Activated CD4-positive, alpha-beta T cell treated with anti-CD3 and anti-CD28 coated beads, Interleukin-2, amount 50 U/mL, for 48 hours (primary cell): ENCODE results near the gene CNGA3.
"Not testable (repeated sequence)": the region's sequence is repeated elsewhere in the genome, so short reads cannot be mapped to it uniquely, and the experiment has no call there.

Experiments used
- DNase-seq, 2 experiments: peaks; one replicate each; pipeline ENCODE4 v3.0.0-alpha.2; 2020

Gene CNGA3

DNA sequence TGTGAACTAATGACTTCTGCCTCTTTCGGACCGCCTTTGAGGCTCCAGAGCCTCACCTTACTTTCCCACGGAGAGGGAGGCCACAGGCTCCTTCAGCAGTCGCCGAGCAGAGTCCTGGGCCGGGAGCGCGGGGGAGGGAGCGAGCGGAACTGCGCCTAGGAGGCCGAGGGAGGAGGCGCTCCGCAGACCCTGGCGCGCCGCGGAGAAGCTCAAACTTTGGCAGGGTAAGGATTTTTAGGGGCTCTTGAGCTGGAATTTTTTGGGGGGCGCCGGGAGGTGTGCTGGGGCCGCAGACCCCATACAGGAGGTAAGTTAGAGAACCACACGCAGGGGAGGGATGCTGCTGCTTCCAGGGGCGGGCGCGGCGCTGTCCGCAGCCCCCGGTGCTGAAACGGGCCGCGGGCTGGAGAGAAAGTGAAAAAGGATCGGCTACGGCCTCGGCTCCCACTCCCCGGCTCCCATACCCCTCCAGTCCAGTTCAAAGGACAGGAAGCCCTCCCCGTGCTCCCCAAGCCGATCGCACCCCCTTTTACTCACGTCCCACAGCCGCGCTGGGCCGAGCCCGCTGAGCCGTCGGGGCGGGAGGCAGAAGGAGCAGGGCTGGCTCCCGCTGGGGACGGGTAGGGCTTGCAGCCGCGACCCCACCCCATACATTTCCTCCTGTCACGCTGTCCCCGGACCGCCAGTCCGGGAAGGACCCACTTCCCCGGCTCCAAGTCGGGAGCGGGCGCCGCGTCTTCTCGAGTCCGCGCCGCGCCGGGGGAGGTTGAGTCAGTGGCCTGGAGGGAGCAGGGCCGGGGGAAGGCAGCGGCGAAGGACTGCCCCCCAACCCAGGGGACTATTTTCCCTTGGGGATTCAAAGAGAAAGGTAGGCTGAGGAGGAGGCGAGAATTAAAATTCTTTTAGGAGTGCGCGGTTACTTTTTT, at the start of gene CNGA3:
CNGA3 (plus strand) TSS at position 146 of the 926 bp plus-strand sequence. CDS start 23,520 bp downstream, outside the sequence.
- DNase-seq = peak in 1 of 2 experiments; percentile 21

GRCh38 chr2:98297817-98298682, 48.2 kb upstream of the CNGA3 start:
- DNase-seq = no peak

DNA sequence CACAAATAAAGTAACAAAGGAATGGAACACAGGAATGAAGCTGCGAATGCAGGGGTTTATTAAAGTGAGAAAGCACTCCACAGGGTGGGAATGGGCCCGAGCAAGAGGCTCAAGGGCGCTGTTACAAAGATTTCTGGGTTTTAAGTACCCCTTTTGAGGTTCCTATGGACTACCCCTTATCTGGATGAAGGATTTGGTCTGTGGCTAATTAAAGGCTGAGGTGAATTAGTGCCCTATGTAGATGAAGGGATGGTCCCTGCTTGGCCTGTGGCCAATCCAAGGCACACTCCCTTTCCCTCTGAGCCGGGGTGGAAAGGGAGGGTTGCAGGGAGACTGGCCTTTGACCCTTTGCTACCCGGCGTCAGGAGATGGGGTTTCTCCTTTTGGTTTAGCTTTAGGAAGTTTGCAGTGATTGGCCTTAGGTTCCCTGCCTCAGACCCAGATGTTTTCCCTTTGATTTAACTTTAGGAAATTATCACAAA, 47.5 kb upstream of the CNGA3 start:
- DNase-seq = no peak

DNA sequence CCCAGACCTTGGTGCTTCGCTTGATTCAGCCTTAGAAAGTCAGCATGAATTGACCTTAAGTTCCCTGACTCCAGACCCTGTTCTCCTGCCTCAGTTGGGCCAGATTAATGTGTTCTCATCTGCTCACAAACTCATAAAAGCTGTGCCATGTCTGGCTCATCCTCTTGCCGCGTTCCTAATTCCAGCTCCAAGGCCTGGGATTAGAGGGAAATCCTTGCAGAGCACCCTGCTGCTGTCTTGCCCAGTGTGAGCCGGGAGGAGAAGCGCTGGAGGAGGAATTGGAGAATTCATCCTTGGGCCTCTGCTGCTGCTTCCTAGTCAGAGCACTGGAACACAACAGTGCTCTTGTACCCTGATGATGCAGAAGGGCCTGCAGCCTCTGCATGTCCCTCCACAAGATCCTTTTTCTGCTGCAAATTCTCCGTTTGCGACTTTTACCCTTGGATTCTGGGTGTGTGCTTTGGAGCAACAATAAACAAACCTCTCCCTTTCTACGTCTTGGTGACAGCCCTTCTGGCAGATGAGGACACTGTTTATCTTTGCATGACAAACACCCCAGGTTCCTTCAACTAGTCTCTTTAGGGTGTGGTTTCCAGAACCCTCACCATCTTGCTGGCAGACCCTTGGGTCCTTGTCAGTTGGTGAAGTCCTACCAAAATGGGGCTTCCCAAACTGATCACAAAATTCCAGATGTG, 46.9 kb upstream of the CNGA3 start:
- no peak for DNase-seq

- no peak for DNase-seq
Observed at GRCh38 chr2:98300141-98300874, 45.9 kb upstream of the CNGA3 start.

- no peak for DNase-seq
Observed at GRCh38 chr2:98301469-98301868, 44.8 kb upstream of the CNGA3 start.

DNA sequence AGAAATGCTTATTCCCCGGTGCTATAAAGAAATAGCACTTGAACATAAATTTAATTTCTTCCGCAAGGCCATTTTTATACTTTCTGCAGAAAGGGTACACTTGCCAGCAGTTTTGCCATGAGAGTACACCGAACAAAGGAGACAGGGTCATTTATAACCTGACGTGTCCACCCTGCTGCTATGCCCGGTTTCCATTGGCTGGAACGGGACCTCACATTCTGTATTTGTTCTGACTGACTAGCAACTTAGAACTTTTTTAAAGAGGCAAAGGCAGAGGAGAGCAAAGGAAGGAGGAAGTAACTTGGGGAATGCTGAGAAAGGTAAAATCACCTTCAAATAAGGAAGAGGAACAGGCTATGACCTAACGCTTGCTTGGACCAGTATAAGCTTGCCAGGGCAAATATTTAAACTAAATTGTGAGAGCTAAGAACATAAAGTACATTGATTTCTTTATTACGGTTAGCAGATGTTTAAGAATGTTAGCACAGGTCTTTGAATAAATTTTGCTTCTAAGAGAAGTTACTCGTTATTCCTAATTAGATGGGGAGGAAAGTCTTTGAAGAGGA, 39.0 kb upstream of the CNGA3 start:
- DNase-seq = not testable (repeated sequence)

GRCh38 chr2:98308068-98308467, 38.2 kb upstream of the CNGA3 start:
- DNase-seq = no peak

DNA sequence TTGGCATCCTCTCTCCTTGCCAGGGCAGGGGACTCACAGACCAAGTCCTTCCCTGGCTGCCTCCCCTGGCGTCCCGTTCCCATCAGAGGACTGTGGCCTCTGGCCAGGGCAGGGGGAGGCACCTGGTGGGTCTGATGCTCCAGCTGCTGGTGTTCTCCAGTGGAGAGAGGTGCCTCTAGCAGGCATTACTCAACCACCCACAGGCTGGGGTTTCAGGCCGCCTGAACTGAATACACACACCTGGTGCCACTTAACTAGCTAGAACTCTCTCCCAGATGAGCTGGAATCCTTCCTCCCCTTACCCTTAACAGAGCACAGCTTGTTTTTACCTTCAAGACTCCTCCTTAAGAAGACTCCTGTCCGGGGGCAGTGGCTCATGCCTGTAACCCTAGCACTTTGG, 37.7 kb upstream of the CNGA3 start:
- no peak for DNase-seq

GRCh38 chr2:98309580-98309979, 36.7 kb upstream of the CNGA3 start:
- no peak for DNase-seq

DNA sequence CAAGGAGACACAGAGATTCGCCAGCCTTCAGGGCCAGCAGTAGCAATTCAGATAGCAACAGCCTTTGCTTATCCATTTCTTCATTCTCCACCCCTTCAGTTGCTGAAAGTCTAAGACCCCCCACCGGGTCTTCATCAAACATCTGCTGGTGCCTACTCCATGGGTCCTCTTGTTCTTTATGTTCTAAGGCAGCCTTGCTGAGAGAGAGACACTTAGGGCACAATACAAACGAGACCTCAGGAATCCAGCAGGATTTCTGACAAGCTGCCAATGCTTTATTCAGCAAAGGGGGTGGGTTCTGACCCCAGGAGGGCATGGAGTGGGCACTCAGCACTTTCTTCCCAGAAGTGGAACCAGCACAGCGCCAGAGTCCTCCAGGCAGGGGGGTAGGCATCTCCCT, 36.2 kb upstream of the CNGA3 start:
- no peak for DNase-seq

- no peak for DNase-seq
Observed at GRCh38 chr2:98311090-98311489, 35.2 kb upstream of the CNGA3 start.

DNA sequence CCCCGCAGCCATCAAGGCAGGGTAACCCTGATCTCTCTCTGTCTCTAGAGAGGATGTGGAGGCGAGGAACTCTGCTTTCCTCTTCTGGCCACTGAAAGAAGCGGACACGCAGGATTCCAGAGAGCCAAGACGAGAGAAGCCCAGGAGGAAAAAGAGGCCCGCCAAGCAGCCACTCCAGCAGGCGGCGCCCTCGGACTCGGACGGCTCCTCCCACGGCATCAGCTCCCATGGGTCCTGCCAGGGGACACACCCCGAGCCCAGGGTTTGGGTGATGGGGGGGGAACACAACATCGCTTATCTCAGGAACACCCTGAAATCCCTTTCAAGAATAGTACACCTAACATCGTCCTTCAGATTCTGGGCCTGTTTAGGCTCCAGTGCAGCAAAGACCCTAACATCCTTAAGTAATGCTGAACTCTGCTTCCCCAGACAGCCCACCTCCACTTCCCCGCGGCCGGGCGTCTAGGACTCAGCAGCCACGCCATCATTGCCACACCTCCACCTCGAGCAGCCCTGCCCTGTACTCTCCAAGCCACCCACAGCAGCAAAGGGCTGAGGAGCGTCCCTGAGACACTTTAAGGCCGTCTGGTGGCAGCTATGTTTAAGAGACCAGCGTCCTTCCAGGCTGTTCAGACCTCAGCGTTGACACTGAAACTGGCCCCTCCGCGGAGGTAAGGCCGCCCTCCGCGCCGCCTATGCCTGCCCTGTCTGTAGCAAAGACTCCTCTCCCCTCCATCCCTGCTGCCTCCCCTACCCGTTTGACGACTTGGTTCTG, 34.3 kb upstream of the CNGA3 start:
- no peak for DNase-seq

- DNase-seq = no peak
Observed at GRCh38 chr2:98313492-98314250, 32.6 kb upstream of the CNGA3 start.

GRCh38 chr2:98314251-98314650, 32.0 kb upstream of the CNGA3 start:
- no peak for DNase-seq

DNA sequence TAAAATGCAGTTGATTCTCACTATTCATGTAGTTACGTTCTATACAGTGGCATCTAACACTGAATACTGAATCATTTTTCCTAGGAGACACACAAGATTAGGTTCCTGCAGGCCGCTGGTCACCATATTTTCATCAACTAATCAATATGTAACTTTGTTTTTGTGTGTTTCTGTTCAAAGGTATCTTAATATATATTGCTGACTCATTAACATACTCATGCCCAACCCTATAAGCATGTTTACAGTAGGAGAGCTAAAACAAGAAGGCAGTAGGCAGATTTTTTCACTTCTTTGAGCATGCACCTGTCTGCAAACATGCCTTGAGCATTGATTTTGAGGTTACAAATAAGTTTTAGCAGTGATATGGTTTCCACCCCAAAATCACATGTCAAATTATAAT, 30.3 kb upstream of the CNGA3 start:
- DNase-seq = no peak

DNA sequence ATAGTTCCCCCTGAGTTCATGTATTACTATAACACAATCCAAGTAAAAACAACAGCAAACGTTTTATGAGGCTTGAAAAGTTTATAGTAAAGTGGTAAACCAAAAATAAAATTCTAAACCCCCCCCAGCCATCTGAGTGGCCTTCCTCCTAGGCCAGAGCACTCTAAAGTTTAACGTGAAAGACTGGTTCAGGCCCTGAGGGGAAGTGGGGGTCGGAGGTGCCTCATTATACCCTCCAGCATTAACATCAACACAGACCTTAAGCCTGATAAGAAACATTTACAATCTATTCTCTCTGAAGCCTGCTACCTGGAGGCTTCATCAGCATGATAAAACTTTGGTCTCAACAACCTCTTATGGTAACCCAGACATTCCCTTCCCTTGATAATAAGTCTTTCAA, 29.0 kb upstream of the CNGA3 start:
- no peak for DNase-seq

GRCh38 chr2:98320171-98320570, 26.1 kb upstream of the CNGA3 start:
- DNase-seq = not testable (repeated sequence)

DNA sequence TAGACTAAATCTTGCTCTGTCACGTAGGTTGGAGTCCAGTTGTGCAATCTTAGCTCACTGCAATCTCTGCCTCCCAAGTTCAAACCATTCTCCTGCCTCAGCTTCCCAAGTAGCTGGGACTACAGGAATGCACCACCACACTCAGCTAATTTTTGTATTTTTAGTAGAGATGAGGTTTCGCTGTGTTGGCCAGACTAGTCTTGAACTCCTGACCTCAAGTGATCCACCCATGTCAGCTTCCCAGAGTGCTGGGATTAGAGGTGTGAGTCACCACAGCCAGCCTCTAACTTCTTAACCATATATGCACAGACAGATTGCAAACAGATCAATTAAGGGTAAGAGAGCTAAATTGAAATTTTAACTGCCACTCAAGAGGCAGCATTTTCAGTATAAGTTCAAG, 22.1 kb upstream of the CNGA3 start:
- no peak for DNase-seq

- DNase-seq = no peak
Observed at GRCh38 chr2:98327776-98328175, 18.5 kb upstream of the CNGA3 start.
